Activated T-helper 2 cell treated with anti-CD3 and anti-CD28 coated beads, Interferon-gamma antibody, Interleukin-2, Interleukin-4, amounts not matched to agents 10 μg/mL and 5 μg/mL and 100 μg/mL, durations not matched to agents 14 hours and 24 hours and 36 hours (primary cell): Measurements from ENCODE around the gene SLC25A13. TPM values are rescaled to one million over a fixed set of nuclear protein-coding genes. Genes with fewer than 3 reads are reported as not detected.

ENCODE experiments used
- DNase-seq: peaks from one replicate; pipeline ENCODE4 v3.0.0; 2021; ENCODE audit warnings: low spot score
- H3K27ac Mint-ChIP-seq: one replicate; pipeline ENCODE4 v1.8.0; 2021; ENCODE audit warnings: mixed read lengths
- H3K27me3 Mint-ChIP-seq: one replicate; pipeline ENCODE4 v1.8.0; 2021; ENCODE audit warnings: low read depth, mixed read lengths
- H3K36me3 Mint-ChIP-seq: one replicate; pipeline ENCODE4 v1.8.0; 2021; ENCODE audit warnings: low read depth, mixed read lengths
- H3K4me1 Mint-ChIP-seq: one replicate; pipeline ENCODE4 v1.8.0; 2021; ENCODE audit warnings: low read depth, mixed read lengths
- H3K4me3 Mint-ChIP-seq: one replicate; pipeline ENCODE4 v1.8.0; 2021; ENCODE audit warnings: low read depth, mild to moderate bottlenecking, moderate library complexity, mixed read lengths
- H3K9me3 Mint-ChIP-seq: one replicate; pipeline ENCODE4 v1.8.0; 2021; ENCODE audit warnings: mixed read lengths
- intact Hi-C: fragments of 100-400 bp; cut with micrococcal nuclease; formaldehyde crosslinking; loops from one replicate; pipeline ENCODE4 v1.15.1; 2023
- total RNA-seq: library from RNA; stranded (reverse); gene quantifications from 2 replicates; pipeline ENCODE4 v1.2.3, GENCODE V29; 2022

SLC25A13 gene
- total RNA-seq, 1 donor from 2014 or later, result 28.8 TPM

DNA sequence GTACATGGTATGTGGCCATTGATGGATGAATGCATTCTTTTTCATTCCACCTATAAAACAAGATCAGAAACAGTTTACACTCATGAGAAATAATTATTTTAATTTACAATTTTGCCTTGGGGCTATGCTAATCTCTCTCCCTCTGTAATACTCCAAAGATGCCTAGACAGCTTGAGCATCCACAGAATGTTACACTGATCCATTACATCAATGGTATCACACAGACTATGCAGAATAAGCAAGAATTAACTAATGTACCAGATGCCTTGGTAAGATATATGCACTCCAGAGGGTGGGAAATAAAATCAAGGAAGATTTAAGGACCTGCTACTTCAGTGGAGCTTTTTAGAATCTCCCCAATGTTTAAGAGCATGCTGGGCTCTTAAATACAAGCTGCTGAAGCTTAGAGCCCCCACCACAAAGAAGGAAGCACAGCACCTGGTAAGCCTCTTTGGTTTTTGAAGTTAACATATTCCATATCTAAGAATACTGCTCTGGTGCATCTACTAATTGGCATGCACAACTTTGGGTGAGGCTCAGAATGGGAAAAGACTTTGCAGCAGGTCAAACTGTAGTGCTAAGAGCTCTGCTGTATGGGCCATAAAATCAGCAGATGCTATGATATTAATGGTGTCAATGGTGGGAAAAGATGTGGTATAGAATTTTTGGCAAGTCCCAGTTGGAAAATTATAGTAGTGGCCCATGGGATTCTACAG is 219.6 kb downstream of the SLC25A13 start:
- H3K36me3 Mint-ChIP-seq, result no peaks in the 10 kb centered on the region
- no peaks in the 10 kb centered on the region for H3K4me1 Mint-ChIP-seq
- intact Hi-C loops, result no loop called here
- H3K4me3 Mint-ChIP-seq, result no peak overlapping the region
- DNase-seq, result no peak
- H3K9me3 Mint-ChIP-seq, result no peaks in the 10 kb centered on the region
- H3K27ac Mint-ChIP-seq, result no peak overlapping the region
- peaks cover 8% of the 10 kb centered on the region for H3K27me3 Mint-ChIP-seq

DNA sequence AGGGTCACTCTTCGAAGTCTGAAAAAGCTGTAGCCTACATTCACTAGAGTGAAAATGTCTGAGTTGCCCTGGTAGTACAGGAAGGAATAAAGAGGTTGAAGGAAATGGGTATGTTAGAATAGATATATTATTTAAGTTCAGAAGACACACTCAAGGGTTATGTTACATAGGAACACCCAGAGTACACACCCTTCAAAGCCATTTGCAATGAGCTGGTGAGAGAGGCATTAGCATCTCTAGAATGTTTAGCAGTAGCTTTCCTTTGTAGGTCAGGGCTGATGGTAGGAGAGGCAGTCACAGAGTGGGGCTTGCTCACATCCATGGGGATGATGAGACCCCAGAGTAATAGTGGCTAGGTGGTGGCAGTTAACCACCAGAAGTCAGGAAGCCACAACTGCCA is 221.2 kb downstream of the SLC25A13 start:
- intact Hi-C loops, result no loop called here
- H3K27ac Mint-ChIP-seq, result no peak overlapping the region
- no peak for DNase-seq
- no peaks in the 10 kb centered on the region for H3K36me3 Mint-ChIP-seq
- no peaks in the 10 kb centered on the region for H3K9me3 Mint-ChIP-seq
- peaks cover 6% of the 10 kb centered on the region for H3K27me3 Mint-ChIP-seq
- H3K4me3 Mint-ChIP-seq, result no peak overlapping the region
- no peaks in the 10 kb centered on the region for H3K4me1 Mint-ChIP-seq

DNA sequence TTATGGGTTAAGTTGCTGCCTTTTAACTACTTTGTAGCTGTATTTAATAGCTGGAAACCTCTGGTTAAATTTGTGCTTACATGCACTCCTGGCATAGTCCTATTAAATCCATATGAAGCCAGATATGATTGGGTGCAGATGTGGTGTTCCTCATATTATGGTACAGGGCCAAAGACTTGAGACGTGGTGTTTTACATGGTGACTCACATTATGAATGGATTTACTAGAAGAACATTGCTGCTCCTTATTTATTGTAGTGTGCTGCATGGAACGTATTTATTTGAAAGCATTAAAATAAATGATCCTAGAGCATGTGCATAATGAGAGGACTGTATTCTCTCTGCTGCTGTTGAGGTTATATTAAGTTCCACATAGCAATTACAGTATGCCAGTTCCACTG is 224.1 kb downstream of the SLC25A13 start:
- DNase-seq, result no peak
- no peak overlapping the region for H3K27ac Mint-ChIP-seq
- peaks cover 21% of the 10 kb centered on the region for H3K27me3 Mint-ChIP-seq
- H3K4me1 Mint-ChIP-seq, result peaks cover 4% of the 10 kb centered on the region
- no peaks in the 10 kb centered on the region for H3K9me3 Mint-ChIP-seq
- H3K4me3 Mint-ChIP-seq, result no peak overlapping the region
- intact Hi-C loops, result no loop called here
- no peaks in the 10 kb centered on the region for H3K36me3 Mint-ChIP-seq

DNA sequence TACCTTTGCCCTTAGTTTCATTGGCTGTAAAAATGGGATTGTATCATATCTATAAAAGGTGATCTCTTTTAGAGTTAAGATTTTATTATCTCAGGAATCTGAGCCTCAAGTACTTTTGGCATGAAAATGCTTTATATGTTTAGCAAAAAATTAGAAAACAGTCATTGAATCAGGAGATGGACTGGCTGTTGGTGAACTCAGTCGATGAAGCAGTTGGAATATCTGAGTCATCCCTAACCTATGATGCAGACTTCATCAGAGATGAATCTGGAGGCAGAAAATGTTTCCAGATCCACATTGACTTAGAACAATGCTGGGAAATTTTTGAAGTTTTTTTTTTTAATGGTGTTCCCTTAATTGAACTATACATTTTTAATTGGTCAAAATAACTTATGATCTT is 228.5 kb downstream of the SLC25A13 start:
- Mint-ChIP-seq H3K4me3 (no peak overlapping the region), H3K27ac (no peak overlapping the region), H3K36me3 (no peaks in the 10 kb centered on the region), H3K27me3 (peaks cover 35% of the 10 kb centered on the region), H3K9me3 (no peaks in the 10 kb centered on the region), H3K4me1 (peaks cover 4% of the 10 kb centered on the region)
- DNase-seq, result no peak
- intact Hi-C loops, result no loop called here

DNA sequence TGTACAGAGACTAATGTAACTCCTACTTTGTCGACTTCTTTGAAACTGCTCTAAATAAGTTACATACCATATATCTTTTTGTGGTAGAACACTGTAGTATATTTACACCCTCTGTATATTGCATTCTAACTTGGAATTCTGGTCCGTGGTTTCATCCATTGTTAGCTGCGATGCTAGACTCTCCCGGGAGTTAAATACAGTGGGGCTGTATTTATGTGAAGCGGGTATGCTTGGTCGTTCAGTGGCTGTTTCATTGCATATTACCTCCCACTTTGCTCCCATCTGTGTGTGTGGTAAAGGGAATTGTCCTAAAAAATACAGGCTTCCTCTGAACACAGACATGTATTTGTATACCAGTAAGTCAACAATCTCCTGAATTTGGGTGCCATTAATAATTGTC is 231.1 kb downstream of the SLC25A13 start:
- no peaks in the 10 kb centered on the region for H3K9me3 Mint-ChIP-seq
- H3K4me1 Mint-ChIP-seq, result peaks cover 4% of the 10 kb centered on the region
- intact Hi-C loops, result no loop called here
- no peak for DNase-seq
- no peaks in the 10 kb centered on the region for H3K36me3 Mint-ChIP-seq
- no peak overlapping the region for H3K4me3 Mint-ChIP-seq
- peaks cover 33% of the 10 kb centered on the region for H3K27me3 Mint-ChIP-seq
- no peak overlapping the region for H3K27ac Mint-ChIP-seq

DNA sequence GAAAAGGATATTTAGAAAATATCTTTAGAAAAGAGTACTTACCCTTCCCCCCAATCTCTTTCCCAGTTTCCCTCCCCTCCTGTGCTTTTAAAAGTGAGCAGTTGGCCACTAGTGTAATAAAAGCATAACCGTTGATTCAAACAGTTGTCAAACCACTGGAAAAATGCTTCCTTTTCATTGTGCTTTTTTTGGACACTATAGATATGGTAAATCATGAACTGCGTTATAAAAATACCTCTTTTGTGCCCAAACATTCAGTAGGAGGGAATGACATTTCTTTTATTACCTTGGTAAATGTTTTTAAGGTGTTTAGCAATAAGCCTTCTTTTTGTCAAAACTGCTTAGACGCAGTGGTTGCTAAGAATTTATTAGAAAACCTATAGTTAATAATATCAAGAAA is 232.4 kb downstream of the SLC25A13 start:
- Mint-ChIP-seq H3K36me3 (no peaks in the 10 kb centered on the region), H3K9me3 (no peaks in the 10 kb centered on the region), H3K27me3 (peaks cover 26% of the 10 kb centered on the region), H3K4me3 (no peak overlapping the region), H3K27ac (no peak overlapping the region), H3K4me1 (peaks cover 4% of the 10 kb centered on the region)
- intact Hi-C loops, result no loop called here
- no peak for DNase-seq

DNA sequence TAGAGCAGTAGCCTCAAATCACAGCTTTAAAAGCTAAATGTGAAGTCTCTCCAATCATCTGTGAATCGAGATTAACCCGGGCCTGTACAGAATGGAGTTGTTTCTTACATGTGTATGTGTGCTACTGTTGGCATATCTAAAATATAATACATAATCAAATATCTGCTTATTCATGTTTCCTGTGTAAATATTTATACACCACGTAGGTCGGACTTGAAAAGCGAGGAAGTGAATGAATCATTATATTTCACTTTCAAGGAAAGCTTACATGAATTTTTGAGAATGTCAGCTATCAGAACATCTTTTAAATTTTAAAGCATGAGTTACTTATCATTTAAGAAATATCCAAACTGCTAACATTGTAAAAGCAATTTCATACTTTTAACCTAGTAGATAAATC is 233.3 kb downstream of the SLC25A13 start:
- H3K4me1 Mint-ChIP-seq, result peaks cover 4% of the 10 kb centered on the region
- no peaks in the 10 kb centered on the region for H3K36me3 Mint-ChIP-seq
- no peak overlapping the region for H3K4me3 Mint-ChIP-seq
- H3K9me3 Mint-ChIP-seq, result no peaks in the 10 kb centered on the region
- H3K27me3 Mint-ChIP-seq, result peaks cover 22% of the 10 kb centered on the region
- H3K27ac Mint-ChIP-seq, result no peak overlapping the region
- intact Hi-C loops, result no loop called here
- no peak for DNase-seq

DNA sequence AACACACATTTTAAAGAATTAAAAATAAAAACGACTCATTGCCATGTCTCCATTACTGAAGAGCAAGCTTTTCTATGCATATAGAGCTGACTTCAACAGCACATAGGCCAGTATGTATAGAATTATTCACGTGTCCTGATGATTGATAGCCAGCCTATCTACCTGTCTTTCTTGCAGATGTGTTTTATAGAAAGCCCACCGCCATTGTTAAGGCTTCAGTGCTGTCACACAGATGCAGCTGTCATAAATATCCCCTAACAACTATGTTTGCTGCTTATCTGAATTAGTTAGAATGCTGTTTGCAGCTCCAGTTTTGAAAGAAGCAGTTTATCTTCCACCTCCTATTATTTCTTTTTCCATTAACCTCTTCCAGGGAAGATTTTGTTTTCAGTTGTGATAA is 235.9 kb downstream of the SLC25A13 start:
- no peaks in the 10 kb centered on the region for H3K9me3 Mint-ChIP-seq
- no peaks in the 10 kb centered on the region for H3K4me1 Mint-ChIP-seq
- intact Hi-C loops, result no loop called here
- no peak overlapping the region for H3K27ac Mint-ChIP-seq
- DNase-seq, result no peak
- H3K27me3 Mint-ChIP-seq, result peaks cover 19% of the 10 kb centered on the region
- H3K36me3 Mint-ChIP-seq, result no peaks in the 10 kb centered on the region
- no peak overlapping the region for H3K4me3 Mint-ChIP-seq

DNA sequence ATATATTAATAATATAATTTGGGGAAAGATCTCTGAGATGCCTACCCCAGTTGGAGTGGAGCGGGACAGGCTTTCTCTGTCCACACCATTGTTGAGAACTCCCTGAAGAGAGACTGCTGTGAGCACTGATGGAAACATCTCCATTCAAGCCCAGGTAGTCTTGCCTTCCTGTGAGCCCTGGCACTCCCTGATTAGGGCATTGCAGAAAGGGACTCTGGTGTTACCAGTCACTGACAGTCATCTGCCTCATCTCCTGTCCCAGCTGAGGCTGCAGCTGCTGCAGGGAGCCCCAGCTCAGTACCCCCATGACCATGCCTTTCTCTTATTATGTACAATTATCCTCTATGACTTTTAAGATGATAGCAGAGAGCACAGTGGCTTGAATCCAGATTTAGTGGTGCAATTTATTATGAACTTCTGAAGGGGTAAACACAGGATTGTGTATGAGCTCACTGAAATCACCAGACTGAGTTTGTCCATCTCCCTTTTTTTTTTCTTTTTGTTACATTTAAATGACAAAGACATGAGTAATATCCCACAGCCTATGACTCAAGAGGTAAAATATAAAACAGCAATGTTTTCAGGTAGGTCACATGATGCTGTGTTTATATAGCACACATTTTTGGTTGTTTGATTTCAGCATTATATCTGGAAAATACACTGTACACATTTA is 236.9 kb downstream of the SLC25A13 start:
- H3K4me1 Mint-ChIP-seq, result no peaks in the 10 kb centered on the region
- no peak overlapping the region for H3K27ac Mint-ChIP-seq
- H3K36me3 Mint-ChIP-seq, result no peaks in the 10 kb centered on the region
- no peak overlapping the region for H3K4me3 Mint-ChIP-seq
- no peak for DNase-seq
- intact Hi-C loops, result no loop called here
- peaks cover 17% of the 10 kb centered on the region for H3K27me3 Mint-ChIP-seq
- no peaks in the 10 kb centered on the region for H3K9me3 Mint-ChIP-seq

DNA sequence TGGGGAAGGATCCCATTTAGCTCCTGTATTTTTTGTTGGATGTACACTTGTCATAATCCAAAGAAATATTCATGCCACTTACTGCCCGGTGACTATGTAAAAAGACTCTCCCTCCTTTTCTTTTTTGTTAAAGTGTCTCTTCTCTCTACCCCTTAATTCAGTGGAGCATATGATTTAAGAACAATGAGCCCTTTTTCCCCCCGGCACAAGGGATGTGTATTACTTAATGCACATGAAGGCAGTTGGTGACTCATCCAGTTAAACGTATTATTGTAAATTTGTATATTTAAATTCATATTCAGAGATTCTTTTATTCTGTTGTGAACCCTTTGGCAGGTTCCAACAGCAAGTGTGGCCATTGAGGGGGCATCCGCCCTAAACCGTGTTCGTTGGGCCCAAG is 241.9 kb downstream of the SLC25A13 start:
- no peaks in the 10 kb centered on the region for H3K36me3 Mint-ChIP-seq
- DNase-seq, result no peak
- intact Hi-C loops, result no loop called here
- no peak overlapping the region for H3K27ac Mint-ChIP-seq
- no peak overlapping the region for H3K4me3 Mint-ChIP-seq
- H3K4me1 Mint-ChIP-seq, result peaks cover 4% of the 10 kb centered on the region
- H3K27me3 Mint-ChIP-seq, result peaks cover 45% of the 10 kb centered on the region
- H3K9me3 Mint-ChIP-seq, result no peaks in the 10 kb centered on the region

DNA sequence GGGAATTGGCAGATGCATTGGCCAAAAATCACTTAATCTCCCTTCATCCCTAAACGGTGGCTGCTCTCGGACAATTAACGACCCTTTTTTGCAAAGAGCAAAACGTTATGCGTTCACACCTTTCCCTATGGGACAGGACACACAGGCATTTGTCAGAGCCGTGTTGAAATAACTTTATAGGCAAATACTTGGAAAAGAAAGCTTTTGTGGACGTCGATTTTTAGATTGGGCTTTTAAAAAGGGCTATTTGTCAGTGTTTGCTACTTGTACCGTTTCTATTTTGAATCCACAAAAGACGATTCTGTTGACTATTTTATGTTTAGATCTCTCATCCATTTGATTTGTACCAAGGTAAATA is 245.6 kb downstream of the SLC25A13 start:
- intact Hi-C loops, result loop anchor here (10.0 kb wide), 3 partner anchors 162 to 338 kb away; no protein-coding TSS in a partner anchor
- Mint-ChIP-seq H3K9me3 (no peaks in the 10 kb centered on the region), H3K27me3 (peaks cover 48% of the 10 kb centered on the region), H3K4me3 (peak overlapping the region; percentile 77), H3K27ac (no peak overlapping the region), H3K4me1 (peaks cover 4% of the 10 kb centered on the region), H3K36me3 (no peaks in the 10 kb centered on the region)
- no peak for DNase-seq

DNA sequence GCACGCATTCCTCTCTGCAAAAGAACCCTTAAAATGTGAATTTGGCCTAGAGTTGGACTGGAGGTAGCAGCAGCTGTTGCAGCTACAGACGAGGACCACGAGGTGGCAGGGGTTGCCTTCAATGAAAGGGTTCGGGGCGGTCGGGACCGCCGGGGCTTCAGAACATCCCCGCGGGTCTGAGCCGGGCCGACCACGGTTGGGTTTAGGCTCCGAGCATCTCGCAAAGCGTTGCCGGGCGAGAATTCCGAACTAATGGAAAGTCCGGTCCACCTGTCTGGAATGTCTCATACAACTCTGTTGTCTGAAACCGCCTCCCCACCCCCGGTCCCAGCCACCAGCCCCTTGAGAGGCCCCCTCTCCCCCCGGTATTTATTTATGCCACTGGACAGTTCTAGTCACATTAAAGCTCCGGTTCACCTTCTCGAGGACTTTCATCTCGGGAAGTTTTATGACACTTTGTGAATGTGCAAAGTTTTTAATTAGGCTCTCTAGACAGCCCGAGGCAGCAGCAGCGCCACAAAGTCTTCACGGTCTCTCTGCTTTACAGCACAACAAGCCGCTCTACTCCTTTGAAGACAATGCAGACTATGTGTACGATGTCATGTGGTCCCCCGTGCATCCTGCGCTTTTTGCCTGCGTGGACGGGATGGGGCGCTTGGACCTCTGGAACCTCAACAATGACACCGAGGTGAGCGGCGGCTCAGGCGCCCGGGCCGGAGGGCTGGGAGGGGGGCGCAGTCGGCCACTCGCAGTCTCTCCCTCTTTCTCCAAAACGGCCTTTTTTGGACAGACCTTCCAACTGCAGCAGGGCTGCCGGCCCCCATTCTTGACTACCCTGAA is 246.2 kb downstream of the SLC25A13 start:
- Mint-ChIP-seq H3K4me3 (peak overlapping the region; percentile 77), H3K27ac (no peak overlapping the region), H3K36me3 (no peaks in the 10 kb centered on the region), H3K4me1 (peaks cover 4% of the 10 kb centered on the region), H3K27me3 (peaks cover 46% of the 10 kb centered on the region), H3K9me3 (no peaks in the 10 kb centered on the region)
- peak; percentile 20 for DNase-seq
- intact Hi-C loops, result loop anchor here (1.0 to 10.0 kb wide), 4 partner anchors 161 to 952 kb away; no protein-coding TSS in a partner anchor

DNA sequence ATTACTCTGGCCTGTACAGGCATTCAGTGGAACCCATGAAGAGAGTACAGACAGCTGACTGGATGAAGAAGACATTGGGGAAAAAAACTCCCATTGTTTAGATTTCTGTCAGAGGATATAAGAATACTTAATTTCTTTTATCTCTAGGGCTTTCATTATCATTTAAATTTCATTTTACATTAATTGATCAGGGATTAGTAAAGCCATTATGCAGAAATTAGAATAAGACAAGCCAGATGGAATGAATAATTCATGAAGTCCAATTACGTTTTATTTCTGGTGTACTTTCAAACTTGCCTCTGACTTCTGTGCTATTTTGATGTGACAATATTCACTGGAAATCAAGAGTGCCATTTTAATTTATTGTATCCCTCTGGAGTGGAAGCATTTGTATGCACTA is 247.0 kb downstream of the SLC25A13 start:
- H3K36me3 Mint-ChIP-seq, result no peaks in the 10 kb centered on the region
- no peak overlapping the region for H3K4me3 Mint-ChIP-seq
- DNase-seq, result no peak
- H3K27ac Mint-ChIP-seq, result no peak overlapping the region
- intact Hi-C loops, result loop anchor here (1.0 to 10.0 kb wide), 4 partner anchors 160 to 952 kb away; no protein-coding TSS in a partner anchor
- H3K27me3 Mint-ChIP-seq, result peaks cover 43% of the 10 kb centered on the region
- H3K4me1 Mint-ChIP-seq, result peaks cover 4% of the 10 kb centered on the region
- H3K9me3 Mint-ChIP-seq, result no peaks in the 10 kb centered on the region
